ENCODE results near the gene ANO6. TPM values are rescaled to one million over a fixed set of nuclear protein-coding genes. Genes with fewer than 3 reads are reported as not detected.

ANO6 gene
- total RNA-seq, 1 experiment from 2014 or later, result 18.1 TPM

DNA sequence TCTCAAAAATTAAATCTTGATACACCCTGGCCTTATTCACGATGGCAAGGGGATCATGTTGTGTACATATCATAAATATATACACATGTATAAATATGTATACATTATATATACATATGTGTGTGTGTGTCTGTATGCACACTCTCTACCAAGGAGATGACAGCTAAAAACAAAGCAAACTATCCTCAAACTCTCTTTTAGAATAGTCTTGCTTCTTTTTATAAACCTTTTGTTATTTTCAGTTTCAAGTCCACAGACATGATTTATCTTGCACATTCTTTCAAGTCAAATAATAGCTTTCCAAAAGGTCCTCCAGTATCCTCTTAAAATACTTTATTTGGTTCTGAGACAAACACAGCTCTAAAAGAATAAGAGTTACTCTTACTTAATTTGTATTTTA is 8.4 kb downstream of the ANO6 start:
- ATAC-seq, result no peak
- ChIA-PET CTCF (no interaction called here), POLR2A (ENCODE audit: unreplicated experiment) (no interaction called here)

DNA sequence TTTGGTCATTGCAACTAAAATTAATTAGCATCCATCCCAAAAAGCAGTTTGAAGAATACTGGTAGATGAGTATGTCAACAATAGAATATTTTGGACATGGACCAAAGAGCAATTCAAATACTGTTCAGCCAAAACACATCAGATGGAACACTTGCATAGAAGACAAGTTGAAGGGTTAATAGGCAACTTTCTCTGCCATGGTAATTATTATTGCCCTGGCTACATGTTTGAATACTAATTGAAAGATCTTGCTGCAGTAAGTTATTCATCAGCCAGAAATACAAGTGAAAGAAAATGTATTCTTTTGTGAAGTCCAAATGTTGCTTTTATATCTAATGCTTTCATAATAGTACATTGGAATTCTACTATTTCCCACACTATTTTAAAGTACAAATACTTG is 10.1 kb downstream of the ANO6 start:
- Histone ChIP-seq H4K20me1 (ENCODE audit: low read length) (0 out of 2 replicates have a peak, but pooled peaks cover 3% of the 10 kb centered on the region), H3K27ac (ENCODE audit: low read length) (no peak overlapping the region), H3K4me3 (ENCODE audit: low read length) (no peak overlapping the region), H3K4me1 (ENCODE audit: insufficient read depth, low read length) (peaks cover 6% of the 10 kb centered on the region), H3K9ac (ENCODE audit: low read length) (no peak overlapping the region), H2AFZ (ENCODE audit: low read length) (no peak overlapping the region), H3K27me3 (ENCODE audit: low read length) (no peaks in the 10 kb centered on the region), H3K9me2 (replicated peaks; ENCODE audit: low read length) (no peaks in the 10 kb centered on the region), H3K9me3 (ENCODE audit: low read length) (no peaks in the 10 kb centered on the region), H3K79me2 (ENCODE audit: low read length) (peaks cover 56% of the 10 kb centered on the region), H3K36me3 (ENCODE audit: low read depth, low read length) (no peaks in the 10 kb centered on the region), H3K4me2 (ENCODE audit: low read length) (no peak overlapping the region), H3F3A (ENCODE audit: low read length, unreplicated experiment) (no peaks in the 10 kb centered on the region)
- DNase-seq (no peak), ATAC-seq (no peak)
- ChIA-PET POLR2A (ENCODE audit: unreplicated experiment) (no interaction called here), CTCF (no interaction called here)
- TF ChIP-seq EZH2phosphoT487 (IDR thresholded peaks at IDR 0.05; ENCODE audit: borderline replicate concordance, low read length), result no peak
- TF ChIP-seq, protein P1, sequence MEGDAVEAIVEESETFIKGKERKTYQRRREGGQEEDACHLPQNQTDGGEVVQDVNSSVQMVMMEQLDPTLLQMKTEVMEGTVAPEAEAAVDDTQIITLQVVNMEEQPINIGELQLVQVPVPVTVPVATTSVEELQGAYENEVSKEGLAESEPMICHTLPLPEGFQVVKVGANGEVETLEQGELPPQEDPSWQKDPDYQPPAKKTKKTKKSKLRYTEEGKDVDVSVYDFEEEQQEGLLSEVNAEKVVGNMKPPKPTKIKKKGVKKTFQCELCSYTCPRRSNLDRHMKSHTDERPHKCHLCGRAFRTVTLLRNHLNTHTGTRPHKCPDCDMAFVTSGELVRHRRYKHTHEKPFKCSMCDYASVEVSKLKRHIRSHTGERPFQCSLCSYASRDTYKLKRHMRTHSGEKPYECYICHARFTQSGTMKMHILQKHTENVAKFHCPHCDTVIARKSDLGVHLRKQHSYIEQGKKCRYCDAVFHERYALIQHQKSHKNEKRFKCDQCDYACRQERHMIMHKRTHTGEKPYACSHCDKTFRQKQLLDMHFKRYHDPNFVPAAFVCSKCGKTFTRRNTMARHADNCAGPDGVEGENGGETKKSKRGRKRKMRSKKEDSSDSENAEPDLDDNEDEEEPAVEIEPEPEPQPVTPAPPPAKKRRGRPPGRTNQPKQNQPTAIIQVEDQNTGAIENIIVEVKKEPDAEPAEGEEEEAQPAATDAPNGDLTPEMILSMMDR (conservative IDR thresholded peaks at IDR 0.05; ENCODE audit: low read depth, low read length), result no peak
- TF ChIP-seq EZH2 (IDR thresholded peaks at IDR 0.05; ENCODE audit: low read length, unreplicated experiment), result no peak
- no TSS peak for BruUV-seq (replicated peaks)
- intact Hi-C loops (cut with micrococcal nuclease), result no loop called here

More for the DNA sequence above, 8.4 kb downstream of the ANO6 start:
- TF ChIP-seq EZH2phosphoT487 (IDR thresholded peaks at IDR 0.05; ENCODE audit: borderline replicate concordance, low read length) (no peak), EZH2 (IDR thresholded peaks at IDR 0.05; ENCODE audit: low read length, unreplicated experiment) (no peak)
- TF ChIP-seq, protein P1 (conservative IDR thresholded peaks at IDR 0.05; ENCODE audit: low read depth, low read length), result no peak
- no peak for DNase-seq
- Histone ChIP-seq H3K9me3 (ENCODE audit: low read length) (no peaks in the 10 kb centered on the region), H3K4me2 (ENCODE audit: low read length) (no peak overlapping the region), H2AFZ (ENCODE audit: low read length) (no peak overlapping the region), H3F3A (ENCODE audit: low read length, unreplicated experiment) (no peaks in the 10 kb centered on the region), H3K4me1 (ENCODE audit: insufficient read depth, low read length) (peaks cover 14% of the 10 kb centered on the region), H4K20me1 (ENCODE audit: low read length) (peaks cover 15% of the 10 kb centered on the region; the same call in 1 of the 2 replicates), H3K36me3 (ENCODE audit: low read depth, low read length) (no peaks in the 10 kb centered on the region), H3K79me2 (ENCODE audit: low read length) (peaks cover 69% of the 10 kb centered on the region), H3K4me3 (ENCODE audit: low read length) (no peak overlapping the region), H3K27ac (ENCODE audit: low read length) (no peak overlapping the region), H3K9ac (ENCODE audit: low read length) (no peak overlapping the region), H3K27me3 (ENCODE audit: low read length) (no peaks in the 10 kb centered on the region), H3K9me2 (replicated peaks; ENCODE audit: low read length) (no peaks in the 10 kb centered on the region)
- no TSS peak for BruUV-seq (replicated peaks)
- intact Hi-C loops (cut with micrococcal nuclease), result no loop called here

DNA sequence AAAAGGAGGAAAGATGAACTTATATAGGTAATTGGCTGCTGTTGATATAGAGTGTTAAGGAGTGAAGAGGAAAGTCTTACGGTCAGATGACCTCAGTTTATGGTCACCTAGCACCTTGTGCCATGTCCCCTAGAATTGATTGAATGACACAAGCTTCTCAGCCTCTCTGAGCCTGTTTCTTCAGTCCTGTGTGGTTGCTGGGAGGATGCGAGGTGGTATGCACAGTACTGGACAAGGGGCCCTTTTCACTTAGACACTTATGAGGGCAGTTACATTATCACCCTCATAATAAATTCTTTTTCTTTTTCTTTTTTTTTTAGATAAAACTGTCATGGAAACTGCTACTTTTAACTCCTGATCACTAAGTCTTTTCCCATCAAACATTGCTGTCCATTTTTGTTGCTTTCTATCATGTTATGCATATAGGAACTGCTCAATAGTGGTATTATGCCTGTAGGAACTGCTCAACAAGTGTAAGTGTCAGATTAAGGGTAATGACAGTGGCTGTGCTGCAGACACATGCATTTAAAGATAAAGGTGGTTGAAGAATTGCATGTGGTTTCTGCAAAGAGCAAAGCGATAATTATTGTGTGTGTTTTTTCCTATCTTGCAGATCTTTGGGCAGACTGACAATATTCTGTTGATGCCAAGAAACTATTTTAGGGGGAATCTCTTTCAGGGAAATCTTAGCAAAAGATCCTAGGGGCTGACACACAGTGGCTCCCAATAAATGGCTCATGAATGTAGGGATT is 11.6 kb downstream of the ANO6 start:
- no peak for ATAC-seq
- BruUV-seq (replicated peaks), result no TSS peak
- no peak for DNase-seq
- H3K9ac ChIP-seq (ENCODE audit: low read length), result no peak overlapping the region
- no peaks in the 10 kb centered on the region for H4K20me1 ChIP-seq (ENCODE audit: low read length)
- H3K27me3 ChIP-seq (ENCODE audit: low read length), result no peaks in the 10 kb centered on the region
- intact Hi-C loops (cut with micrococcal nuclease), result no loop called here
- TF ChIP-seq, protein P1 (conservative IDR thresholded peaks at IDR 0.05; ENCODE audit: low read depth, low read length), result no peak
- TF ChIP-seq EZH2phosphoT487 (IDR thresholded peaks at IDR 0.05; ENCODE audit: borderline replicate concordance, low read length) (no peak), EZH2 (IDR thresholded peaks at IDR 0.05; ENCODE audit: low read length, unreplicated experiment) (no peak)
- ChIA-PET POLR2A (ENCODE audit: unreplicated experiment) (no interaction called here), CTCF (no interaction called here)
- H3K9me2 ChIP-seq (replicated peaks; ENCODE audit: low read length), result no peaks in the 10 kb centered on the region
- peaks cover 44% of the 10 kb centered on the region for H3K79me2 ChIP-seq (ENCODE audit: low read length)
- no peak overlapping the region for H3K27ac ChIP-seq (ENCODE audit: low read length)
- no peaks in the 10 kb centered on the region for H3K36me3 ChIP-seq (ENCODE audit: low read depth, low read length)
- H2AFZ ChIP-seq (ENCODE audit: low read length), result no peak overlapping the region
- H3K4me2 ChIP-seq (ENCODE audit: low read length), result no peak overlapping the region
- no peaks in the 10 kb centered on the region for H3K9me3 ChIP-seq (ENCODE audit: low read length)
- H3F3A ChIP-seq (ENCODE audit: low read length, unreplicated experiment), result peaks cover 14% of the 10 kb centered on the region
- H3K4me3 ChIP-seq (ENCODE audit: low read length), result no peak overlapping the region
- peaks cover 20% of the 10 kb centered on the region for H3K4me1 ChIP-seq (ENCODE audit: insufficient read depth, low read length)

Measured in PC-3 (cell line).